Cardiac fibroblast (primary cell): ENCODE results near the gene RAET1L.
"Not testable (repeated sequence)": the region's sequence is repeated elsewhere in the genome, so short reads cannot be mapped to it uniquely, and the experiment has no call there.

Experiments used
- DNase-seq, 2 donors: peaks; one replicate each; pipeline versions ENCODE4 v3.0.0 to v3.0.0-alpha.2; 2010; ENCODE audit warnings: low read depth in 2 of 2
- H3K4me3 ChIP-seq, 2 donors: replicated peaks in 1 of 2; 1 replicate in 1 of 2; 2 replicates in 1 of 2; pipeline ENCODE4 v1.5.1; 2011; ENCODE audit warnings: low read depth in 2 of 2, low read length in 2 of 2, mild to moderate bottlenecking in 2 of 2, moderate library complexity in 1 of 2
- CTCF ChIP-seq: IDR thresholded peaks from one replicate; pipeline ENCODE4 v1.5.1; 2011; ENCODE audit warnings: low read depth, mild to moderate bottlenecking, low read length, inconsistent platforms

RAET1L gene

DNA sequence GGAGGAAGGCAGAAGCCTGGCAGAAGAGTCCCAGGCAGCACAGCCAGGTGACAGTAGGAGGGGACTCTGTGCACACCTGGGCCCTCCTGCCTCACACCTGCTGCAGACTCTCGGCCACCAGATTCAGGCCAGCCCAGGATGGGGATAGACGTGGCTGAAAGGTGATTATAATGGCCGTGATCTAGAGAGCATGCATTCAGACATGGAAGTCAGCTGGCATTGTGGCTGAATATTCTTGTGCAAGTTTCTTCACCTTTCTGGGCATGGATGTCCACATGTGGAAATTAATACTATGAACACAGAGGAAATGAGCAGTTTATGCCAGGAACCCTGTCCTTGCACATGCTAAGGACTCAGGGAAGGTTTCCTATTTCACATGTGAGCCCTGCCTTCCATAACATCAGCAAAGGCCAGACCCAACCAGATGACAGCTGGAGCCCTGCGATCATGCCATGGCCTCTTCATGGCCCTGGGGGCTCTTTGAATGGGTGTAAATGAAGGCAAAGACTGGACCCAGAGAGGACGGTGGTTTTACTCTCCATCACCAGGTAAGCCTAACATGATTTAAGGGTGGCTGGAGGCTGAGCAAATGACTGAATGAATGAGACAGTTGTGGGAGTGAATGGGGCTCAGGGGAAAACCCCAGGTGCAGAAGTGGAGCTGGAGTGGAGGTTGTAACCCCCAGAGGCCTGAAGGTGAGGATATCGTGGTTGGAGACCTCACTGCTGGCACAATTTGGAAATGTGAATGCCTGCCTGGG lies 2.7 kb upstream of the RAET1L start:
- no peak for DNase-seq
- TF ChIP-seq CTCF = no peak

GRCh38 chr6:150026976-150027805 lies 1.9 kb upstream of the RAET1L start:
- no peak overlapping the region for H3K4me3 ChIP-seq
- TF ChIP-seq CTCF = no peak
- DNase-seq = no peak

More for the DNA sequence above, 2.7 kb upstream of the RAET1L start:
- no peak overlapping the region for H3K4me3 ChIP-seq

GRCh38 chr6:150024646-150025155 lies 631 bp downstream of the RAET1L start:
- TF ChIP-seq CTCF = no peak
- no peak for DNase-seq
- no peak overlapping the region for H3K4me3 ChIP-seq

GRCh38 chr6:150024021-150024420 lies 1.3 kb downstream of the RAET1L start:
- DNase-seq, H3K4me3 ChIP-seq: not testable (repeated sequence)

- not testable (repeated sequence) for DNase-seq, H3K4me3 ChIP-seq
Observed at GRCh38 chr6:150021870-150022269, 3.5 kb downstream of the RAET1L start.

DNA sequence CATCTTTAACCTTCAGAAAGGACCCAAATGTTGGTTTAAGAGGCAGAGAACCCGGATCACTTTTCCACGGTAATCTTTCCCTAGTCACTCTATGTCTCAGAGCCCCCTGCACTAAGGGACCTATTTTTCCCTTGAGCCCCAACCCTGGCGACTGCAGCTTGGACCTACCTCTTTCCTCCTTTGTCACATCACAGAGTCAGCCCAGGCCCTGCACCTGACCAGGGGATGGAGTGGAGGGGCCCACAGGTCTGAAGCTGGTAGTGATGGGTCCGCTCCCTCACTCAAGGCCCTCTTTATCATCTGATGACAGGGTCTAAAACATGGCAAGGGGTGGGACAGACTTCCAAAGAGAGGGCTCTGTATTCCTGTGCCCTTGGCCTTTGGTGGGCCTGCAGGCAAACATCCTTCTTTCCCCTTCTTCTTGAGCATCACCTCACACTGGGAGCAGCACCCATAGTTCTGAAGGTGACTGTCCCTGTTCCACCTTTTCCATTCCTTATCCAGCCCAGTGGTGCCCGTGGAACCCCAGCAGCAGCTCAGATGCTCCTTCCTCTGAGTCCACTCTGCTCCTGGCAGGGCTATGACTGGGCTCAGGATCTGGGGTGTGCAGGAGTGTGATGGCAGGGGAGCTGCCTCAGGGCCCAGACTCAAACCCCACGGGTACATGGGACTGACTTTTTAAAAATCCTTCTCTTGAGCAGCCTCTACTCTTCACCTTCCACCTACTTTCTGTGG lies 6.3 kb downstream of the RAET1L start:
- TF ChIP-seq CTCF = no peak
- no peak for DNase-seq
- H3K4me3 ChIP-seq = no peak overlapping the region

- peak in 1 of 2 donors; percentile 9 for DNase-seq
- not testable (repeated sequence) for H3K4me3 ChIP-seq
Observed at GRCh38 chr6:150017186-150017521, 8.2 kb downstream of the RAET1L start.
